Measurements from ENCODE around the gene DCTN4.

DNA sequence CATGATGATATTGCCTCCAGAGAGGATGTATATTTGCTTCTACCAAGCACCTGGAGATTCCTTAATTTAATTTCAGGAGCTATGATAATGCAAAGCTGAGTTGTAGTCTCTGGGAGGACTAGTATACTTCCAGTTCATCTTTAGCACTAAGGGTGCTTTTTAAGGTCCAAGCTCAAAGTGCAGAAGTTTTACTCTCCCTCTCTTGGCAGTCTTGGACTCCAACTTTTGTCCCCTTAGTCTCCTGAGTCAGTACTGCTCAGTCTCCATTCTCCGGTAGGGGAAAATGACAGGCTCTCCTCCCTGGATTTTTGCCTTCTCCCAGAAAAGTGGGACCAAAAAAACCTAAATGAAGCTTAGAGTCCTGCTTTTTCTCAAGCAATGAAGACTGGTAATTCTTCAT, 28.1 kb upstream of the DCTN4 start:
- TF ChIP-seq EZH2 (IDR thresholded peaks at IDR 0.05) (no peak), POLR2AphosphoS5 (IDR thresholded peaks at IDR 0.05; ENCODE audit: borderline replicate concordance, low read depth, low read length) (no peak)

All from SK-N-MC (cell line).